Transverse colon (tissue), 4 donors: ENCODE data around the gene INSYN2B. TPM values are rescaled to one million over a fixed set of nuclear protein-coding genes. Genes with fewer than 3 reads are reported as not detected.

Experiments used
- DNase-seq: peaks from one replicate; pipeline ENCODE4 v3.0.0-alpha.2; 2019
- H3K27ac ChIP-seq, 4 donors: fragments of 200-600 bp; sonication (generic); 2 replicates each; pipeline ENCODE4 v1.5.1; 2016 to 2018; ENCODE audit warnings: inconsistent platforms in 4 of 4
- H3K27me3 ChIP-seq: fragments of 200-600 bp; sonication (generic); 2 replicates; pipeline ENCODE4 v1.5.1; 2017; ENCODE audit warnings: inconsistent platforms
- H3K36me3 ChIP-seq, 4 donors: fragments of 200-600 bp; sonication (generic); 2 replicates each; pipeline ENCODE4 v1.5.1; 2017 to 2019; ENCODE audit warnings: inconsistent platforms in 4 of 4
- H3K4me1 ChIP-seq, 4 donors: fragments of 200-600 bp; sonication (generic); 2 replicates each; pipeline ENCODE4 v1.5.1; 2017 to 2020; ENCODE audit warnings: inconsistent platforms in 4 of 4
- H3K4me3 ChIP-seq, 4 donors: fragments of 200-600 bp; sonication (generic); 1 replicate in 1 of 4; 2 replicates in 3 of 4; pipeline versions ENCODE4 v1.5.1 to v1.6.1; 2017 to 2019; ENCODE audit warnings: inconsistent platforms in 4 of 4
- H3K9me3 ChIP-seq, 2 donors: fragments of 200-600 bp; sonication (generic); 2 replicates each; pipeline ENCODE4 v1.5.1; 2017 to 2019; ENCODE audit warnings: inconsistent platforms in 2 of 2
- EP300 ChIP-seq: sonication (generic); formaldehyde crosslinking; IDR thresholded peaks from one replicate; pipeline ENCODE4 v1.6.1; 2017; ENCODE audit warnings: antibody characterized with exemption, low read depth
- POLR2A ChIP-seq: fragments of 450-650 bp; IDR thresholded peaks from one replicate; pipeline ENCODE4 v1.6.1; 2016; ENCODE audit warnings: antibody characterized with exemption, mild to moderate bottlenecking, moderate library complexity
- POLR2AphosphoS5 ChIP-seq, 3 donors: sonication (generic); formaldehyde crosslinking; IDR thresholded peaks; one replicate each; pipeline ENCODE4 v1.6.1; 2016; ENCODE audit warnings: antibody characterized with exemption in 3 of 3
- WGBS, 2 donors: methylation state at CpG; one replicate each; pipeline ENCODE4 v1.1.5; 2018; ENCODE audit warnings: low coverage in 1 of 2; 5-methylcytosine and 5-hydroxymethylcytosine counted together
- in situ Hi-C, 4 donors: fragments of 200-750 bp; cut with MboI; loops; one replicate each; pipeline versions ENCODE4 v1.15.0 to v1.15.1; 2017; ENCODE audit warnings: low sequenced_read_pairs in 3 of 4, low pct_ligation_motif_present in 1 of 4, low pct_unique_long_range_greater_than_20kb in 1 of 4
- intact Hi-C: fragments of 100-400 bp; cut with DNase I; formaldehyde crosslinking; loops from one replicate; pipeline ENCODE4 v1.15.1; 2023; ENCODE audit warnings: low total_unique reads
- total RNA-seq, 4 donors: library from RNA; depleted of rRNA; stranded (reverse); fragments of >200 nt; gene quantifications; one replicate each; pipeline ENCODE4 v1.1.0, GENCODE V29; 2016
- TF ChIP-seq, protein P1 (sequence below), 5 experiments: fragments of 200-600 bp in 3 of 5; fragments of 450-650 bp in 2 of 5; sonication (generic) in 3 of 5; IDR thresholded peaks; 1 replicate in 2 of 5; 2 replicates in 3 of 5; pipeline ENCODE4 v1.5.1; 2016 to 2017; ENCODE audit warnings: antibody characterized with exemption in 5 of 5, inconsistent platforms in 3 of 5, mild to moderate bottlenecking in 2 of 5, moderate library complexity in 1 of 5

The INSYN2B gene
- total RNA-seq, 4 donors from 2014 or later, result not detected

DNA sequence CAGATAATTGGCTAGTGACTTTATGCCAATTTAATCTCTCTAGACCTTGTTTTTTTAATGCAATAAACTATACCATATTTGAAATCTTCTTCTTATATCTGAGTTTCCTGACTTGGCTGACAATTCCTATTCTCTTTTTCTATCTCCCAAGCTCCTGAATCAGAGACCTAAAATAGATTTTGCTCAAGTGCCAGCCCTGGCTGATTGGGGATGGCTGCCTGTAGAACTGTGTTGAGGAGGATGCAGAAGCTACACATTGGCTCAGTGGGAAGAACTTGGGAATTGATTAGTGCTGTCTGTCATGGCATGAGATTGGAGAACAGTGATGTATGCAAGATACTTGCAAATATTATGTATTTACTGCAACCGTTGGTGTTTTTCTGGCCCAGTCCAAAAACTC is 132.8 kb downstream of the INSYN2B start:
- no peaks in the 10 kb centered on the region for H3K36me3 ChIP-seq
- peaks cover 0 to 5% of the 10 kb centered on the region in 2 donors for H3K9me3 ChIP-seq
- H3K27me3 ChIP-seq, result no peaks in the 10 kb centered on the region
- H3K4me1 ChIP-seq, result no peaks in the 10 kb centered on the region
- WGBS, 2 donors, result 79 to 80% methylated on average over 1 of the region's 1 CpG
- TF ChIP-seq, protein P1, sequence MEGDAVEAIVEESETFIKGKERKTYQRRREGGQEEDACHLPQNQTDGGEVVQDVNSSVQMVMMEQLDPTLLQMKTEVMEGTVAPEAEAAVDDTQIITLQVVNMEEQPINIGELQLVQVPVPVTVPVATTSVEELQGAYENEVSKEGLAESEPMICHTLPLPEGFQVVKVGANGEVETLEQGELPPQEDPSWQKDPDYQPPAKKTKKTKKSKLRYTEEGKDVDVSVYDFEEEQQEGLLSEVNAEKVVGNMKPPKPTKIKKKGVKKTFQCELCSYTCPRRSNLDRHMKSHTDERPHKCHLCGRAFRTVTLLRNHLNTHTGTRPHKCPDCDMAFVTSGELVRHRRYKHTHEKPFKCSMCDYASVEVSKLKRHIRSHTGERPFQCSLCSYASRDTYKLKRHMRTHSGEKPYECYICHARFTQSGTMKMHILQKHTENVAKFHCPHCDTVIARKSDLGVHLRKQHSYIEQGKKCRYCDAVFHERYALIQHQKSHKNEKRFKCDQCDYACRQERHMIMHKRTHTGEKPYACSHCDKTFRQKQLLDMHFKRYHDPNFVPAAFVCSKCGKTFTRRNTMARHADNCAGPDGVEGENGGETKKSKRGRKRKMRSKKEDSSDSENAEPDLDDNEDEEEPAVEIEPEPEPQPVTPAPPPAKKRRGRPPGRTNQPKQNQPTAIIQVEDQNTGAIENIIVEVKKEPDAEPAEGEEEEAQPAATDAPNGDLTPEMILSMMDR (IDR thresholded peaks at IDR 0.05), result no peak
- TF ChIP-seq POLR2AphosphoS5 (IDR thresholded peaks at IDR 0.05), result no peak
- no peak for TF ChIP-seq EP300
- no peak for TF ChIP-seq POLR2A
- no peak overlapping the region for H3K4me3 ChIP-seq
- intact Hi-C loops (no loop called here), in situ Hi-C loops (no loop called here)
- DNase-seq, result no peak
- no peak overlapping the region for H3K27ac ChIP-seq

DNA sequence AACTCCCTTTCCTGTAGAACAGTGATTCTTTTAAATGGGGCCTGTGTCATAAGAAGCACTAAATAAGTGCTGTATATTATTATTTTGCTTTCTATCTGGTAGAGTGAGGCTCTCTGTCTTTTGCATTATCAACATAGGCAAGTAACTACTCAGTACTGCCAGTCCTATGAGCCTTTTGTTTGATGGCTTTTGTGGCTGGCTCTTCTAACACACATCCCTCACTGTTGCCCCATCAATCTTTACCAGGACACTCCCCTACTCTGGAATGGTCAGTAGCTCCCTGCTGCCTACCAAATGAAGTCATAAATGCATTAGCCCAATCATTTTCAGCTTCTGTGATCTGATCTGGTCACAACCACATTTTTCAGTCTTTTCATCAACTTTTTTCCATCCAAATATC is 137.6 kb downstream of the INSYN2B start:
- no peak overlapping the region for H3K4me3 ChIP-seq
- no peaks in the 10 kb centered on the region for H3K9me3 ChIP-seq
- TF ChIP-seq, protein P1 (IDR thresholded peaks at IDR 0.05), result no peak
- TF ChIP-seq EP300 (no peak), POLR2A (no peak), POLR2AphosphoS5 (IDR thresholded peaks at IDR 0.05) (no peak)
- no peaks in the 10 kb centered on the region for H3K27me3 ChIP-seq
- H3K36me3 ChIP-seq, result no peaks in the 10 kb centered on the region
- in situ Hi-C loops, result no loop called here
- H3K27ac ChIP-seq, result no peak overlapping the region
- no peak for DNase-seq
- no peaks in the 10 kb centered on the region for H3K4me1 ChIP-seq
- intact Hi-C loops, result no loop called here

DNA sequence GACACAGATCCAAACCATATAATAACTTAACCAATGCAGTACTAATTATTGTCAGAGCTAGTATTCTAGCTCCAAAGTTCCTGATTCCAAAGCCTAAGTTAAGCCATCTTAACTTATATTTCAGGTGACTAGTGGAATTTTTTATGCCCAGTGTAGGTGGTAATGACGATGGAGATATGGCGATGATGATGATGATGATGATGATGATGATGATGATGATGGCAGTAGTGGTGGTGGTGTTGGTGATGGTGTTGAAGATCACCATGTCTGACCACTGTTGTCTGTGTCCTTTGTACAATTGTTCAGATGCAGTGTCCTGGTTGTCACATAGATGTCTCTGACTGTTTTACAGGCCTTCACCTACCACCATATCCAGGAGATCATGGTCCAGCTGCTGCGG is 139.9 kb downstream of the INSYN2B start:
- WGBS, 2 donors, result 88 to 100% methylated on average over 2 to 3 of the region's 3 CpGs
- TF ChIP-seq EP300 (no peak), POLR2AphosphoS5 (IDR thresholded peaks at IDR 0.05) (no peak), POLR2A (no peak)
- TF ChIP-seq, protein P1 (IDR thresholded peaks at IDR 0.05), result no peak
- in situ Hi-C loops, result no loop called here

DNA sequence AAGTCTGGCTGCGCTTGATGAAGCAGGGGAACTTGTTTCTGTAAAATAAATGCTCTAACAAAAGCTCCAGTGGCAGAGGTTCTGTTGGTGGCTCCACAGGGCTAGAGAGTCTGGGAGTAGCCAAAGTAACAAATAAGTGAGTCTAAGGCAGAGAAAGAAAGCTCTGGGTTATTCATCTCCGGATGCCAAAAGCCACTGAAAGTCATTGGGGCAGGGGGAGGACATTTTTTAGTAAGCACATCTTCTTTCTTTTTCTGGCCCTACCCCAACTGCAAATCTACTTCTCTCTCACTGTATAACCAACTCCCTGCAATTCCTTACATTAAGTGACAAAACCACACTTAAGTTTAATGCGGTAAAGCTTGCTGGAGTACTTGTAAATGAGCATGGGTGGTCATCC is 141.6 kb downstream of the INSYN2B start:
- WGBS, 2 donors, result 81 to 84% methylated on average over 3 of the region's 3 CpGs
- Histone ChIP-seq H3K27me3 (no peaks in the 10 kb centered on the region), H3K27ac (no peak overlapping the region), H3K9me3 (no peaks in the 10 kb centered on the region), H3K36me3 (no peaks in the 10 kb centered on the region), H3K4me1 (no peaks in the 10 kb centered on the region), H3K4me3 (no peak overlapping the region)
- in situ Hi-C loops (no loop called here), intact Hi-C loops (no loop called here)
- TF ChIP-seq POLR2A (no peak), POLR2AphosphoS5 (IDR thresholded peaks at IDR 0.05) (no peak), EP300 (no peak)
- TF ChIP-seq, protein P1 (IDR thresholded peaks at IDR 0.05), result no peak
- DNase-seq, result no peak

More for the DNA sequence above, 139.9 kb downstream of the INSYN2B start:
- Histone ChIP-seq H3K9me3 (no peaks in the 10 kb centered on the region), H3K27ac (no peak overlapping the region), H3K4me1 (no peaks in the 10 kb centered on the region), H3K36me3 (no peaks in the 10 kb centered on the region), H3K27me3 (no peaks in the 10 kb centered on the region), H3K4me3 (no peak overlapping the region)
- no peak for DNase-seq
- intact Hi-C loops, result no loop called here
